GM21786 (cell line): ENCODE data around the gene PAF1.
A peak's percentile ranks its signal among the peaks of the same experiment; 100 is the strongest.

ENCODE experiments used
- ATAC-seq: cut with Tn5 transposase; IDR thresholded peaks from one replicate; pipeline ENCODE4 v1.9.1; 2021; ENCODE audit not compliant: unreplicated experiment

Gene PAF1

GRCh38 chr19:39406656-39407409 lies 15.9 kb upstream of the PAF1 start, which contains the start of gene ZFP36:
Gene ZFP36, plus strand, starts transcription at chr19:39406847. Its CDS starts 58 bp downstream, at chr19:39406905.
- no peak for ATAC-seq

GRCh38 chr19:39405958-39406655 lies 15.2 kb upstream of the PAF1 start:
- ATAC-seq = no peak

GRCh38 chr19:39405261-39405957 lies 14.5 kb upstream of the PAF1 start:
- ATAC-seq = no peak

- peak; percentile 22 for ATAC-seq
These were observed 12.7 kb upstream of the PAF1 start for GRCh38 chr19:39403331-39404312.

- no peak for ATAC-seq
These were observed 11.7 kb upstream of the PAF1 start for GRCh38 chr19:39402346-39403300.

GRCh38 chr19:39401549-39402345 lies 10.8 kb upstream of the PAF1 start:
- ATAC-seq = no peak

- ATAC-seq = no peak
These were observed 10.2 kb upstream of the PAF1 start for GRCh38 chr19:39401070-39401548.

GRCh38 chr19:39400061-39400460 lies 9.2 kb upstream of the PAF1 start:
- ATAC-seq = no peak

GRCh38 chr19:39399668-39400050 lies 8.8 kb upstream of the PAF1 start:
- ATAC-seq = no peak

GRCh38 chr19:39398297-39398864 lies 7.5 kb upstream of the PAF1 start:
- ATAC-seq = no peak

GRCh38 chr19:39397360-39398296 lies 6.7 kb upstream of the PAF1 start:
- peak; percentile 29 for ATAC-seq

GRCh38 chr19:39390451-39390750 lies 505 bp downstream of the PAF1 start:
- ATAC-seq = no peak

- no peak for ATAC-seq
These were observed 1.1 kb downstream of the PAF1 start for GRCh38 chr19:39389631-39390414.

GRCh38 chr19:39388657-39389056 lies 2.2 kb downstream of the PAF1 start:
- ATAC-seq = no peak

- ATAC-seq = no peak
These were observed 4.3 kb downstream of the PAF1 start for GRCh38 chr19:39386557-39386956.

GRCh38 chr19:39385629-39386411 lies 5.1 kb downstream of the PAF1 start:
- ATAC-seq = no peak
